Measurements from ENCODE around the gene EIF2D.

The EIF2D gene

GRCh38 chr1:206586501-206587445 lies 25.5 kb downstream of the EIF2D start:
- TF ChIP-seq GATA3 (IDR thresholded peaks at IDR 0.05; ENCODE audit: low read depth, low read length) (no peak), GATA2 (IDR thresholded peaks at IDR 0.05; ENCODE audit: low read depth, low read length) (no peak)

GRCh38 chr1:206584683-206585082 lies 27.6 kb downstream of the EIF2D start:
- no peak for TF ChIP-seq GATA2 (IDR thresholded peaks at IDR 0.05; ENCODE audit: low read depth, low read length)
- no peak for TF ChIP-seq GATA3 (IDR thresholded peaks at IDR 0.05; ENCODE audit: low read depth, low read length)

GRCh38 chr1:206583707-206584648 lies 28.3 kb downstream of the EIF2D start:
- TF ChIP-seq GATA3 (IDR thresholded peaks at IDR 0.05; ENCODE audit: low read depth, low read length) = no peak
- TF ChIP-seq GATA2 (IDR thresholded peaks at IDR 0.05; ENCODE audit: low read depth, low read length) = no peak

- TF ChIP-seq GATA3 (IDR thresholded peaks at IDR 0.05; ENCODE audit: low read depth, low read length) (no peak), GATA2 (IDR thresholded peaks at IDR 0.05; ENCODE audit: low read depth, low read length) (no peak)
These were observed 29.1 kb downstream of the EIF2D start for GRCh38 chr1:206582971-206583706.

- TF ChIP-seq GATA3 (IDR thresholded peaks at IDR 0.05; ENCODE audit: low read depth, low read length) = no peak
- no peak for TF ChIP-seq GATA2 (IDR thresholded peaks at IDR 0.05; ENCODE audit: low read depth, low read length)
These were observed 29.7 kb downstream of the EIF2D start for GRCh38 chr1:206582537-206582936.

- no peak for TF ChIP-seq GATA2 (IDR thresholded peaks at IDR 0.05; ENCODE audit: low read depth, low read length)
- TF ChIP-seq GATA3 (IDR thresholded peaks at IDR 0.05; ENCODE audit: low read depth, low read length) = no peak
These were observed 30.7 kb downstream of the EIF2D start for GRCh38 chr1:206581571-206581981.

GRCh38 chr1:206580438-206581113 lies 31.7 kb downstream of the EIF2D start:
- no peak for TF ChIP-seq GATA2 (IDR thresholded peaks at IDR 0.05; ENCODE audit: low read depth, low read length)
- no peak for TF ChIP-seq GATA3 (IDR thresholded peaks at IDR 0.05; ENCODE audit: low read depth, low read length)

- TF ChIP-seq GATA3 (IDR thresholded peaks at IDR 0.05; ENCODE audit: low read depth, low read length) (no peak), GATA2 (IDR thresholded peaks at IDR 0.05; ENCODE audit: low read depth, low read length) (no peak)
These were observed 32.4 kb downstream of the EIF2D start for GRCh38 chr1:206579747-206580437.

GRCh38 chr1:206578978-206579374 lies 33.3 kb downstream of the EIF2D start:
- TF ChIP-seq GATA2 (IDR thresholded peaks at IDR 0.05; ENCODE audit: low read depth, low read length) (no peak), GATA3 (IDR thresholded peaks at IDR 0.05; ENCODE audit: low read depth, low read length) (no peak)

- TF ChIP-seq GATA3 (IDR thresholded peaks at IDR 0.05; ENCODE audit: low read depth, low read length) (no peak), GATA2 (IDR thresholded peaks at IDR 0.05; ENCODE audit: low read depth, low read length) (no peak)
These were observed 33.9 kb downstream of the EIF2D start for GRCh38 chr1:206578068-206578977.

GRCh38 chr1:206577626-206578025 lies 34.6 kb downstream of the EIF2D start:
- TF ChIP-seq GATA2 (IDR thresholded peaks at IDR 0.05; ENCODE audit: low read depth, low read length) (no peak), GATA3 (IDR thresholded peaks at IDR 0.05; ENCODE audit: low read depth, low read length) (no peak)
